Caki2 (cell line): ENCODE data around the gene AHCTF1. TPM values are rescaled to one million over a fixed set of nuclear protein-coding genes. Genes with fewer than 3 reads are reported as not detected.
A peak's percentile ranks its signal among the peaks of the same experiment; 100 is the strongest.
"Not testable (repeated sequence)": the region's sequence is repeated elsewhere in the genome, so short reads cannot be mapped to it uniquely, and the experiment has no call there.

Experiments used
- DNase-seq: peaks from one replicate; pipeline ENCODE4 v3.0.0-alpha.2; 2015; ENCODE audit warnings: low read depth
- in situ Hi-C: cut with HindIII; loops from 2 replicates; pipeline ENCODE4 v1.10.0; 2016; ENCODE audit warnings: low sequenced_read_pairs, low pct_unique_long_range_greater_than_20kb, mixed read lengths
- total RNA-seq: library from RNA; depleted of rRNA; stranded (reverse); fragments of >200 nt; shearing (Covaris generic); gene quantifications from 2 replicates; pipeline ENCODE4 v1.2.3, GENCODE V29; 2014; ENCODE audit warnings: low replicate concordance

AHCTF1 gene
- total RNA-seq, 1 experiment from 2014 or later = 13.0 TPM

DNA sequence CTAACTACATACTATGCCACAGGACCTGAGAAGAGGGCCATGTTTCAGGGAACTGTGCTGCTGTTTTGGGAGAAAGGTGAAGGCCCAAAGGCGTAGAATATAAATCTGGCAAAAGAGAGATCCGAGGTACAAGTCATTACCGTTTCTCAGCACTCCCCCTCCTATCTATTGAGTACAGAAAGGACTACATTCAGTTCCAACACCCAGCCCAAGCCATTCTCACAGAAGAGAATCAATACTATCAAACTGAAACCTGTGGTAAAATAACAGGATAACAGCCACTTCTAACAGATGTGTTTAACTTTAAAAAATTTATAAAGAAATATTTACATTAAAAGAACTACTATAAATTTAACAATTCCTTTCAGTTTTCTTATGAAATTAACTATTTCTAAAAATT lies 7.8 kb downstream of the AHCTF1 start:
- DNase-seq = no peak
- in situ Hi-C loops = no loop called here

- DNase-seq = no peak
- in situ Hi-C loops = no loop called here
Observed at GRCh38 chr1:246923482-246923881, 8.3 kb downstream of the AHCTF1 start.

- DNase-seq = no peak
- in situ Hi-C loops = no loop called here
Observed at GRCh38 chr1:246921481-246921880, 10.3 kb downstream of the AHCTF1 start.

- DNase-seq = no peak
- in situ Hi-C loops = no loop called here
Observed at GRCh38 chr1:246919902-246920301, 11.8 kb downstream of the AHCTF1 start.

DNA sequence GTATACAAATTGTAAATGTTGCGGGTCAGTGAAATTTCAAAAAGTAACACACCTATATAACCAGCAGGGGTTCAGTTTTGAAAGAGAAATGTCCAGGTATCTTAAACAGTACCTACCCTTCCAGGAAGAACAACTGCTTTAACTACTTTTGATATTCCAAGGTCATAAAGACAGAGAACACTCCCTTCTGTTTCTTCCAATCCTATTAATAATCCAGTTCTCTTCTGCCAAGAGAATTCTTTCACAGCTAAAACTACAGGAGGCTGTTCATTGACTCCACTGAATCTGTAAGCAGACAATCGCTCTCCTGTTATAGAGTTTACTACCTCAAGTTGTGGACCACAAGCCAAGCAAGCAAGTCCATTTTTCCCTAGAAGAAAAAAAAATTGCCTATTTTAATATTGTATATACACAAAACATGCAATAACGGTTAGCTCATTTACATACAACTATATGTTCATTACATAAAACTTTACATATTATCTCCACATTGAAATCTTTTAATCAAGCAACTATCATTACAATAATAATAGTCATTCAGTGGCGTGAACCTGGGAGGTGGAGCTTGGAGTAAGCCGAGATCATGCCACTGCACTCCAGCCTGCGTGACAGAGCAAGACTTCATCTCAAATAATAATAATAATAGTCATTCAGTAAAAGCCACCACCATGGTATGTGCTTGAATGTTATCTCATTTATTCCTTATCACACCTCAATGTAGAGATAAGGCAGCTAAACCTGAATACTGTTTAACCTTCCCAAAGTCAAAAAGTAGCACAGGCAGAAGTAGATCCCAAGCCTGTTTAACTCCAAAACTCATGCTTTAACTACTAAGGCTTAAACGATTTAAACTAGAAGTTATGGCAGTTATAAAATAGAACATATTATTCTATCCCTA lies 15.5 kb downstream of the AHCTF1 start:
- in situ Hi-C loops, DNase-seq: not testable (repeated sequence)

GRCh38 chr1:246907472-246907871 lies 24.3 kb downstream of the AHCTF1 start:
- in situ Hi-C loops = no loop called here
- DNase-seq = peak; percentile 13

DNA sequence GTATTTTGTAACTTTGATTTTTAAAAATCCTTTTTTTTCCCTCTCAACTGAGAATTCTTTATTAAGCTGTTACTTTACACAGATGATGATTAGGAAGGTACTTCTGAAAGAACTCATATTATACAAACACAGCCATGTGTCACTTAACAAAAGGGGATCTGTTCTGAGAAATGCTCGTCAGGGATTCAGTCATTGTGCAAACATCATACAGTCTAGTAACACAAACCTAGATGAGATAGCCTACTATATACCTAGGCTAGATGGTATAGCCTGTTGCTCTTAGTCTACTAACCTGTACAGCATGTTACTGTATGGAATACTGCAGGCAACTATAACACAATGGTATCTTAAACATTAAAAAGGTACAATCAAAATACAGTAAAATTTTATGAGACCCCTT lies 24.9 kb downstream of the AHCTF1 start:
- in situ Hi-C loops = no loop called here
- no peak for DNase-seq

GRCh38 chr1:246901874-246902273 lies 29.9 kb downstream of the AHCTF1 start:
- DNase-seq = no peak
- in situ Hi-C loops = no loop called here

GRCh38 chr1:246897302-246897701 lies 34.4 kb downstream of the AHCTF1 start:
- in situ Hi-C loops = no loop called here
- DNase-seq = no peak

DNA sequence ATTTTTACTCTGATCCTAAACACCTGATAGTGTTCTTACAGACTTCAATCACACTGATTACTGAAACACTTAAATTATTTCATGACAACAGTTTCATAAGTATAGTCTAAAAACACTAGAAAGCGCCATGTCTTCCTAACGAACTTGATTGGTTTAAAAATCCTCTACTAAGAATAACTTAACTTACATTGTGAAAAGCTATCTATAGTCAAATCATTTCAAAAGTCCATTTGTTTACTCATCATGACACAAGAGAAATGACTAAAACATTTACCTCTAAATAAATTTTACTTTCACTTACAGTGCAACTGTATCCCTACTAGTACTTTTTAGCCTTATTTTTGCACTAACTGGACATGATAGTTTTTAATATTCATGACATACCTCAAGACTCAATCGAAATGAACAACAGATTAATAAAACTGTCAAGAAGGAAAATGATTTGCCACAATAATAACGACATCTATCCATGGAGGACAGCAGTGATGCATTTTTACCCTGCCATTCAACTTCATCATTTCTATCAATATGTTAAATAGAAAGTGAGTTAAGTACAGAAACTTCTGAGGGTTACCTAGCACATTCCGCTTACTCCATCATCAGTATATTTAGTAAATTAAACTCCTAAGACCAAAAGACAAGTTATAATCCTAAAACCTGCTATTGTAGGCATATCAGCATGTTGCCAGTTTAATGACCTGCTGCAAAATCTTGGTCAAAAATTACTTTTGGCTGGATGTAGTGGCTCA lies 38.4 kb downstream of the AHCTF1 start:
- in situ Hi-C loops = no loop called here
- no peak for DNase-seq

- in situ Hi-C loops = no loop called here
- no peak for DNase-seq
Observed at GRCh38 chr1:246891105-246891504, 40.6 kb downstream of the AHCTF1 start.

DNA sequence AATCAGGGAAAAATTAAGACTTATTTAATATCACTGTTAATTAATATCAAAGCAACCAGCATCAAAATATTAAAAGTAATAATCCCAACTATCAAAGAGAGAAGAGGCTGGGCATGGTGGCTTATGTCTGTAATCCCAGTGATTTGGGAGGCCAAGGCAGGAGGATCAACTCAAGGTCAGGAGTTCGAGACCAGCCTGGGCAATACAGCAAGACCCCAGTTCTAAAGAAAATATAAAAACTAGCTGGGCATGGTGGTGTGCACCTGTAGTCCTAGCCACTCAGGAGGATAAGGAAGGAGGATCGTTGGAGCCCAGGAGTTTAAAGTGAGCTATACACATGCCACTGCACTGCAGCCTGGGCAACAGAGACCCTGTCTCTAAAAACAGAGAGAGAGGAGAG lies 43.2 kb downstream of the AHCTF1 start:
- DNase-seq = no peak
- in situ Hi-C loops = no loop called here

DNA sequence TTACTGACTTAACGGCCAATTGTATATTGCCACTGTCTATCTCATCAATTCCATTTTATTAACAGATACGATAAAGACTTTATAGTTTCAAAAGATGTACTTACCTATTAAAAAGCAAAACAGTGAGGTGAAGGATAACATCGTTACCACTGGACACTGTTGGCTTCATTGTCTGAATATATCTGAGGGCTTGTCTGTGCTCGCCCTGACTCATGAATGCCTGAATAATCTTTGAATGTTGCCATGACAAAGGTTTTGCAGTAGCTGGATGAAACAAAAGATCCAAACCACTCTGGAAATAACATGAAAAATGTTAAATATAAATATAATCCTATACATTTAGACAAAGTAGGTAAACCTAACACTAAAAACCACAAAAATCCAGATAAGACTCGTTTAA lies 46.4 kb downstream of the AHCTF1 start:
- in situ Hi-C loops = not testable (repeated sequence)

GRCh38 chr1:246878551-246878950 lies 53.2 kb downstream of the AHCTF1 start:
- DNase-seq = no peak
- in situ Hi-C loops = no loop called here

More for the DNA sequence above, 46.4 kb downstream of the AHCTF1 start:
- not testable (repeated sequence) for DNase-seq

- no peak for DNase-seq
- in situ Hi-C loops = no loop called here
Observed at GRCh38 chr1:246876431-246876830, 55.3 kb downstream of the AHCTF1 start.

- in situ Hi-C loops = no loop called here
- DNase-seq = peak; percentile 6
Observed at GRCh38 chr1:246875041-246876026, 56.4 kb downstream of the AHCTF1 start.

- no peak for DNase-seq
- in situ Hi-C loops = no loop called here
Observed at GRCh38 chr1:246865921-246866320, 65.8 kb downstream of the AHCTF1 start.

DNA sequence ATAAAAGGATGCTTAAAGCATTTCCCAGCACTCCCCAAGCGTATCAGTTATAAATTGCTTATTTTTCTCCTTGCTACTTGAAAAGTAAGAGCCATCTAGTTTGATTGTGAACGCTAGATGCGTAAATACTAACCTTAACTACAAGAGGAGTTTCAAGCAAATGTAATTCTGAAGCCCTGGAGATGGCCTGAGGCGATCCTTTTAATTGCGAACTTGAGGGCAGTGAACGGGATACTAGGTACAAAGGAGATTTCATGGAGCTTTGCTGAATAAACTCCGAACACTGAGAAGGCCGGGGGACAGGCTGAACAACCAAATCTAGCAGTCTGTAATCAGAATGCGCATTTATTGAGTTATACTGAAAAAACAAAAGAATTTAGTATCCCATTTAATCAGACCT lies 68.0 kb downstream of the AHCTF1 start:
- in situ Hi-C loops, DNase-seq: not testable (repeated sequence)
